ENCODE results near the gene RENBP.

GRCh38 chrX:153993079-153993478 is 48.6 kb upstream of the RENBP start:
- TF ChIP-seq POLR2A (IDR thresholded peaks at IDR 0.05) (no peak), CTCF (IDR thresholded peaks at IDR 0.05) (no peak)
